GM12878 (cell line): ENCODE results near the gene PPP1R13B. TPM values are rescaled to one million over a fixed set of nuclear protein-coding genes. Genes with fewer than 3 reads are reported as not detected.

Experiments used
- ATAC-seq: fragments of 200-7000 bp; cut with Tn5 transposase; 3 replicates; pipeline ENCODE4 v1.9.1; 2020; ENCODE audit warnings: mild to moderate bottlenecking, moderate library complexity
- BruUV-seq: library from RNA; stranded (reverse); fragments of 400-500 nt; replicated peaks from 2 replicates; lab custom pipeline; 2021; lab: Mats Ljungman, UMichigan
- CTCF ChIA-PET: fragments of 300-600 bp; sonication (Branson Sonifier 250); formaldehyde crosslinking; extraction: SDS; loops from one replicate; lab custom pipeline; 2021; ENCODE audit warnings: inconsistent platforms; lab: Yijun Ruan, JAX
- POLR2A ChIA-PET: fragments of 350-600 bp; formaldehyde crosslinking; extraction: SDS; loops from one replicate; lab custom pipeline; 2021; ENCODE audit warnings: inconsistent platforms; lab: Charles Lee
- RAD21 ChIA-PET: fragments of 300-600 bp; sonication (Branson Sonifier 250); formaldehyde crosslinking; loops from one replicate; lab custom pipeline; 2023; ENCODE audit warnings: antibody characterized with exemption; ENCODE audit not compliant: unreplicated experiment; lab: Charles Lee
- SMC1A ChIA-PET: fragments of 300-600 bp; sonication (Branson Sonifier 250); formaldehyde crosslinking; loops from one replicate; lab custom pipeline; 2023; ENCODE audit not compliant: unreplicated experiment, uncharacterized antibody; lab: Charles Lee
- DNase-seq: peaks from one replicate; pipeline ENCODE4 v3.0.0-alpha.2; 2011; ENCODE audit warnings: low read depth, low spot score
- FAIRE-seq: peaks from 3 replicates; lab custom pipeline; 2011; peaks lifted over from hg19 to GRCh38; lab: Jason Lieb, UNC
- H2AFZ ChIP-seq: 2 replicates; pipeline ENCODE4 v1.6.0; 2011; ENCODE audit warnings: low read depth, low read length, control low read depth; ENCODE audit not compliant: control insufficient read depth
- H3K27ac ChIP-seq: 2 replicates; pipeline ENCODE4 v1.5.1; 2011; ENCODE audit warnings: control low read depth; ENCODE audit not compliant: control insufficient read depth, insufficient read depth
- H3K27me3 ChIP-seq, 2 experiments: replicated peaks in 1 of 2; 2 replicates each; pipeline versions ENCODE4 v1.6.0 to v1.6.1; 2011; ENCODE audit warnings: low read length in 1 of 2; ENCODE audit not compliant: control insufficient read depth in 2 of 2, insufficient read depth in 2 of 2
- H3K36me3 ChIP-seq, 2 experiments: 2 replicates each; pipeline ENCODE4 v1.5.1; 2011; ENCODE audit warnings: low read length in 1 of 2; ENCODE audit not compliant: control insufficient read depth in 2 of 2, insufficient read depth in 2 of 2
- H3K4me1 ChIP-seq: 2 replicates; pipeline ENCODE4 v1.6.1; 2011; ENCODE audit warnings: mild to moderate bottlenecking, low read length, moderate library complexity, mixed read lengths; ENCODE audit not compliant: control insufficient read depth, insufficient read depth
- H3K4me2 ChIP-seq: 2 replicates; pipeline ENCODE4 v1.6.0; 2011; ENCODE audit warnings: control low read depth; ENCODE audit not compliant: control insufficient read depth, insufficient read depth
- H3K4me3 ChIP-seq: fragments of 200-600 bp; sonication (generic); 2 replicates; pipeline ENCODE4 v1.5.1; 2016
- H3K79me2 ChIP-seq: 2 replicates; pipeline ENCODE4 v1.6.0; 2011; ENCODE audit warnings: low read length; ENCODE audit not compliant: control insufficient read depth, insufficient read depth
- H3K9ac ChIP-seq: 2 replicates; pipeline ENCODE4 v1.8.0; 2011; ENCODE audit warnings: low read length, control low read depth, mixed read lengths; ENCODE audit not compliant: control insufficient read depth, insufficient read depth
- H3K9me3 ChIP-seq: replicated peaks from 3 replicates; pipeline ENCODE4 v1.5.1; 2011; ENCODE audit warnings: mild to moderate bottlenecking, low read length; ENCODE audit not compliant: control insufficient read depth, insufficient read depth
- H4K20me1 ChIP-seq: 2 replicates; pipeline ENCODE4 v1.6.0; 2011; ENCODE audit not compliant: control insufficient read depth, insufficient read depth
- EED ChIP-seq: sonication (generic); IDR thresholded peaks from 2 replicates; pipeline ENCODE4 v1.6.1; 2016; ENCODE audit warnings: antibody characterized with exemption, low read depth
- KLF5 ChIP-seq: fragments of 450-650 bp; IDR thresholded peaks from 2 replicates; pipeline ENCODE4 v1.6.1; 2014; ENCODE audit warnings: mild to moderate bottlenecking; ENCODE audit not compliant: partially characterized antibody
- MEF2A ChIP-seq: IDR thresholded peaks from 2 replicates; pipeline ENCODE4 v1.6.1; 2011; ENCODE audit warnings: low read depth, mild to moderate bottlenecking, low read length, moderate library complexity; ENCODE audit not compliant: insufficient read depth
- PAX5 ChIP-seq: IDR thresholded peaks from 2 replicates; pipeline ENCODE4 v1.6.1; 2011; ENCODE audit warnings: low read depth, low read length, borderline replicate concordance
- RUNX3 ChIP-seq: IDR thresholded peaks from 2 replicates; pipeline ENCODE4 v1.6.1; 2012; ENCODE audit warnings: low read length, inconsistent platforms
- ZBED1 ChIP-seq: IDR thresholded peaks from 2 replicates; pipeline ENCODE4 v1.6.1; 2016; ENCODE audit warnings: borderline replicate concordance
- ZNF384 ChIP-seq: IDR thresholded peaks from 2 replicates; pipeline ENCODE4 v1.6.1; 2012; ENCODE audit warnings: low read depth, mild to moderate bottlenecking, low read length, improper control_type of control experiment, borderline replicate concordance
- ZSCAN29 ChIP-seq: fragments of 450-650 bp; IDR thresholded peaks from 2 replicates; pipeline ENCODE4 v1.6.1; 2017; ENCODE audit warnings: mild to moderate bottlenecking, moderate library complexity
- WGBS: methylation state at CpG from one replicate; pipeline ENCODE4 v1.1.6; 2016; ENCODE audit warnings: low lambda C conversion rate; ENCODE audit not compliant: insufficient replicate concordance, insufficient coverage; ENCODE audit errors: missing lambda C conversion rate; 5-methylcytosine and 5-hydroxymethylcytosine counted together
- in situ Hi-C: fragments of 300-500 bp; cut with MboI; formaldehyde crosslinking; loops from 9 replicates; pipeline ENCODE4 v1.14.3; 2018; ENCODE audit warnings: mixed read lengths
- intact Hi-C: fragments of 100-400 bp; cut with micrococcal nuclease; formaldehyde crosslinking; loops from one replicate; pipeline ENCODE4 v1.14.2; 2022; ENCODE audit not compliant: unreplicated experiment
- polyA plus RNA-seq, 11 experiments: library from polyadenylated mRNA; depleted of rRNA in 4 of 11; unstranded in 6 of 11; stranded (reverse) in 5 of 11; fragments of >200 nt; fragmentation: Nextera tagmentation in 4 of 11; fragmentation: Illumina TruSeq in 1 of 11; extraction: Ambion mirVana in 4 of 11; extraction: Trizol in 1 of 11; gene quantifications; 1 replicate in 1 of 11; 2 replicates in 10 of 11; pipeline versions ENCODE4 v1.2.1 to v1.2.3, GENCODE V29; 2011 to 2016; ENCODE audit warnings: inconsistent platforms in 2 of 11, missing spikeins in 2 of 11, low read depth in 1 of 11
- total RNA-seq, 4 experiments: library from RNA; depleted of rRNA in 3 of 4; stranded (reverse); fragments of >200 nt in 3 of 4; fragmentation: Illumina TruSeq in 1 of 4; extraction: Trizol in 1 of 4; gene quantifications; 2 replicates each; pipeline versions ENCODE4 v1.2.1 to v1.2.3, GENCODE V29; 2013 to 2021

Gene PPP1R13B
- total and polyA plus RNA-seq, 10 of the 15 experiments (the other 5 are each of a cell fraction or from before 2014, with no cell fraction given): 0.16 to 8.1 (median 3.2) TPM

- no peak for DNase-seq
- CTCF ChIA-PET: interaction anchor here (1.3 to 1.4 kb wide), 4 partner anchors 28 to 66 kb away, joined by 3 to 5 read pairs (median 4); no protein-coding TSS in a partner anchor
- TF ChIP-seq EED: no peak
- TF ChIP-seq ZNF384: peak; percentile 48
- TF ChIP-seq RUNX3: peak; percentile 38; the same call in 1 of the 2 replicates
- TF ChIP-seq MEF2A: no peak
- TF ChIP-seq ZBED1: no peak
- no peak for TF ChIP-seq KLF5
- TF ChIP-seq ZSCAN29: no peak
- TF ChIP-seq PAX5: no peak
- TF ChIP-seq, all 136 proteins: peak for 2
- Histone ChIP-seq H3K27me3 (no peaks in the 10 kb centered on the region), H3K27ac (peak overlapping the region; percentile 47), H3K4me1 (peaks cover 10% of the 10 kb centered on the region), H3K4me3 (peak overlapping the region; percentile 76), H3K79me2 (no peaks in the 10 kb centered on the region), H4K20me1 (no peaks in the 10 kb centered on the region), H2AFZ (peak overlapping the region; percentile 58), H3K9ac (peak overlapping the region; percentile 71), H3K9me3 (no peaks in the 10 kb centered on the region), H3K36me3 (no peaks in the 10 kb centered on the region), H3K4me2 (peak overlapping the region; percentile 79)
- ATAC-seq: peak; percentile 62
- SMC1A ChIA-PET: no interaction called here
- RAD21 ChIA-PET: interaction anchor here (0.7 to 0.9 kb wide), 2 partner anchors 63 to 64 kb away, joined by 3 to 5 read pairs; no protein-coding TSS in a partner anchor
- intact Hi-C loops: loop anchor here (2.0 kb wide), 1 partner anchor 64 kb away; no protein-coding TSS in a partner anchor
- POLR2A ChIA-PET: interaction anchor here (0.5 to 0.6 kb wide), 2 partner anchors 9 to 12 kb away, joined by 5 read pairs; no protein-coding TSS in a partner anchor
- BruUV-seq: TSS peak; percentile 94
- WGBS: 47% methylated on average over 12 of the region's 12 CpGs
- in situ Hi-C loops: no loop called here
- peak; percentile 31 for FAIRE-seq
Observed at GRCh38 chr14:103872481-103873113, 25.2 kb upstream of the PPP1R13B start.
